Measurements from ENCODE around the gene OR12D2. TPM values are rescaled to one million over a fixed set of nuclear protein-coding genes. Genes with fewer than 3 reads are reported as not detected.

The OR12D2 gene
- total and polyA plus RNA-seq, 2 of the 13 experiments (the other 11 are each of a cell fraction or from before 2014, with no cell fraction given), result 0.26 TPM; not detected in 1

DNA sequence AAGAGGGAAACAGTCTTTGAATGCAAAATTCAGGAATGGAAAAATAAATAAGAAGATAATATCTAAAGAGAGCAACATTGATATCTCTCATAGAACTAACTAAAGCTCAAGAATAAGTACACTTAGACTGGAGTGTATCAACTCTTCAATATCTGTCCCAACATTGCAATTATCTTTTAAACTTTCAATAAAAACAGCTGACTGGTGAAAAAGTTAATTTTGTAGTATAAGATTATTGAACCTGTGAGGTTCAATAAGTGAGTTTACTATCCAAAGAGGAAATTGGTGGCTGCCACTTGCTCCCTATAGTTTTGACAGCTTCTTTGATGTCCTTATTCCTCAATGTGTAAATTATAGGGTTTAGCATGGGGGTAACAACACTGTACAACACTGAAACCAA is 40.5 kb upstream of the OR12D2 start (continued):
- TF ChIP-seq ZNF879 (CRISPR knock-in tag; IDR thresholded peaks at IDR 0.05), result no peak
- peak; percentile 59 to 73; a peak in 3 of 4 replicates for TF ChIP-seq MAFK (conservative IDR thresholded peaks at IDR 0.05 in 1 of 2, IDR thresholded peaks at IDR 0.05 in 1 of 2; ENCODE audit: low read length in 2 of 2)

DNA sequence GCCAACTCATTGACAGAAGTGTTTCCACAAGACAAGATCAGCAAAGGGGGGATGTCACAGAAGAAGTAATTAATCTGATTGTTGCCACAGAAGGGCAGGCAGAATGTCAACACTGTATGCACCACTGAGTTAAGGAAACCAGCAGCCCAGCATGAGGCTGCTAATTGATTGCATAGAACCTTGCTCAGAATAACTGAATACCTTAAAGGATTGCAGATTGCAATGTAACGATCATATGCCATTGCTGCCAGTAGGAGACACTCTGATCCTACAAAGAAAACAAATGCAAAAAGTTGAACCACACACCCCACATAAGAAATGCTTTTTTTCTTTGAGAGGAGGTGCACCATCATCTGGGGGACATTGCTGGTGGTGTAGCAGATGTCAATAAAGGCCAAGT is 39.8 kb upstream of the OR12D2 start:
- Histone ChIP-seq H3K4me3 (replicated peaks in 1 of 3; ENCODE audit: insufficient read depth in 1 of 3, low read depth in 2 of 3, low read length in 3 of 3) (no peak overlapping the region), H3K36me3 (replicated peaks in 1 of 2; ENCODE audit: control insufficient read depth in 1 of 2, insufficient read depth in 2 of 2, low read length in 2 of 2) (no peaks in the 10 kb centered on the region), H3K79me2 (ENCODE audit: insufficient read depth, low read length) (no peaks in the 10 kb centered on the region), H3K9me3 (ENCODE audit: low read length) (no peaks in the 10 kb centered on the region), H4K20me1 (ENCODE audit: insufficient read depth, low read length) (no peaks in the 10 kb centered on the region), H3K27ac (ENCODE audit: extremely low read length, insufficient read depth, low read length) (no peak overlapping the region), H3K27me3 (ENCODE audit: control insufficient read depth in 1 of 2, insufficient read depth in 2 of 2, low read length in 2 of 2) (no peaks in the 10 kb centered on the region), H3K9ac (ENCODE audit: insufficient read depth, low read depth, low read length) (no peak overlapping the region), H3K4me1 (ENCODE audit: insufficient read depth, low read length) (no peaks in the 10 kb centered on the region), H2AFZ (ENCODE audit: low read length) (no peak overlapping the region), H3K4me2 (ENCODE audit: low read depth, low read length) (no peak overlapping the region)
- POLR2A ChIA-PET, result no interaction called here
- CTCF ChIA-PET (ENCODE audit: low intra/inter-chr PET ratio, low total read pairs), result no interaction called here
- ATAC-seq (no peak), FAIRE-seq (no peak), DNase-seq (ENCODE audit: low spot score) (no peak)
- intact Hi-C loops (cut with micrococcal nuclease; ENCODE audit: unreplicated experiment) (no loop called here), in situ Hi-C loops (cut with HindIII; ENCODE audit: extremely low pct_ligation_motif_present, low pct_unique_long_range_greater_than_20kb) (no loop called here)
- WGBS (ENCODE audit: low lambda C conversion rate), result 0% methylated on average over 1 of the region's 1 CpG
- BruUV-seq (replicated peaks), result no TSS peak
- peak; percentile 36; the same call in 1 of the 2 replicates for TF ChIP-seq STAG1 (CRISPR knock-in tag; IDR thresholded peaks at IDR 0.05)
- TF ChIP-seq, protein P1, sequence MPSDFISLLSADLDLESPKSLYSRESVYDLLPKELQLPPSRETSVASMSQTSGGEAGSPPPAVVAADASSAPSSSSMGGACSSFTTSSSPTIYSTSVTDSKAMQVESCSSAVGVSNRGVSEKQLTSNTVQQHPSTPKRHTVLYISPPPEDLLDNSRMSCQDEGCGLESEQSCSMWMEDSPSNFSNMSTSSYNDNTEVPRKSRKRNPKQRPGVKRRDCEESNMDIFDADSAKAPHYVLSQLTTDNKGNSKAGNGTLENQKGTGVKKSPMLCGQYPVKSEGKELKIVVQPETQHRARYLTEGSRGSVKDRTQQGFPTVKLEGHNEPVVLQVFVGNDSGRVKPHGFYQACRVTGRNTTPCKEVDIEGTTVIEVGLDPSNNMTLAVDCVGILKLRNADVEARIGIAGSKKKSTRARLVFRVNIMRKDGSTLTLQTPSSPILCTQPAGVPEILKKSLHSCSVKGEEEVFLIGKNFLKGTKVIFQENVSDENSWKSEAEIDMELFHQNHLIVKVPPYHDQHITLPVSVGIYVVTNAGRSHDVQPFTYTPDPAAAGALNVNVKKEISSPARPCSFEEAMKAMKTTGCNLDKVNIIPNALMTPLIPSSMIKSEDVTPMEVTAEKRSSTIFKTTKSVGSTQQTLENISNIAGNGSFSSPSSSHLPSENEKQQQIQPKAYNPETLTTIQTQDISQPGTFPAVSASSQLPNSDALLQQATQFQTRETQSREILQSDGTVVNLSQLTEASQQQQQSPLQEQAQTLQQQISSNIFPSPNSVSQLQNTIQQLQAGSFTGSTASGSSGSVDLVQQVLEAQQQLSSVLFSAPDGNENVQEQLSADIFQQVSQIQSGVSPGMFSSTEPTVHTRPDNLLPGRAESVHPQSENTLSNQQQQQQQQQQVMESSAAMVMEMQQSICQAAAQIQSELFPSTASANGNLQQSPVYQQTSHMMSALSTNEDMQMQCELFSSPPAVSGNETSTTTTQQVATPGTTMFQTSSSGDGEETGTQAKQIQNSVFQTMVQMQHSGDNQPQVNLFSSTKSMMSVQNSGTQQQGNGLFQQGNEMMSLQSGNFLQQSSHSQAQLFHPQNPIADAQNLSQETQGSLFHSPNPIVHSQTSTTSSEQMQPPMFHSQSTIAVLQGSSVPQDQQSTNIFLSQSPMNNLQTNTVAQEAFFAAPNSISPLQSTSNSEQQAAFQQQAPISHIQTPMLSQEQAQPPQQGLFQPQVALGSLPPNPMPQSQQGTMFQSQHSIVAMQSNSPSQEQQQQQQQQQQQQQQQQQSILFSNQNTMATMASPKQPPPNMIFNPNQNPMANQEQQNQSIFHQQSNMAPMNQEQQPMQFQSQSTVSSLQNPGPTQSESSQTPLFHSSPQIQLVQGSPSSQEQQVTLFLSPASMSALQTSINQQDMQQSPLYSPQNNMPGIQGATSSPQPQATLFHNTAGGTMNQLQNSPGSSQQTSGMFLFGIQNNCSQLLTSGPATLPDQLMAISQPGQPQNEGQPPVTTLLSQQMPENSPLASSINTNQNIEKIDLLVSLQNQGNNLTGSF (CRISPR knock-in tag; IDR thresholded peaks at IDR 0.05), result no peak
- TF ChIP-seq, protein P2, sequence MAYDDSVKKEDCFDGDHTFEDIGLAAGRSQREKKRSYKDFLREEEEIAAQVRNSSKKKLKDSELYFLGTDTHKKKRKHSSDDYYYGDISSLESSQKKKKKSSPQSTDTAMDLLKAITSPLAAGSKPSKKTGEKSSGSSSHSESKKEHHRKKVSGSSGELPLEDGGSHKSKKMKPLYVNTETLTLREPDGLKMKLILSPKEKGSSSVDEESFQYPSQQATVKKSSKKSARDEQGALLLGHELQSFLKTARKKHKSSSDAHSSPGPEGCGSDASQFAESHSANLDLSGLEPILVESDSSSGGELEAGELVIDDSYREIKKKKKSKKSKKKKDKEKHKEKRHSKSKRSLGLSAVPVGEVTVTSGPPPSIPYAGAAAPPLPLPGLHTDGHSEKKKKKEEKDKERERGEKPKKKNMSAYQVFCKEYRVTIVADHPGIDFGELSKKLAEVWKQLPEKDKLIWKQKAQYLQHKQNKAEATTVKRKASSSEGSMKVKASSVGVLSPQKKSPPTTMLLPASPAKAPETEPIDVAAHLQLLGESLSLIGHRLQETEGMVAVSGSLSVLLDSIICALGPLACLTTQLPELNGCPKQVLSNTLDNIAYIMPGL (CRISPR knock-in tag; IDR thresholded peaks at IDR 0.05; ENCODE audit: borderline replicate concordance in 1 of 2, low read depth in 1 of 2), result no peak
